ENCODE results near the gene SOWAHA. TPM values are rescaled to one million over a fixed set of nuclear protein-coding genes. Genes with fewer than 3 reads are reported as not detected.

The SOWAHA gene
- total and polyA plus RNA-seq, 2 donors (not counting 3 experiments of a cell fraction or from before 2014, with no cell fraction given), result not detected

- H3K36me3 ChIP-seq (ENCODE audit: control insufficient read depth in 2 of 2, extremely low read depth in 1 of 2, insufficient read depth in 2 of 2, low read length in 2 of 2), result no peaks in the 10 kb centered on the region
- DNase-seq (ENCODE audit: low read depth, low spot score) (no peak), FAIRE-seq (no peak)
- no peaks in the 10 kb centered on the region for H3K9me3 ChIP-seq (replicated peaks; ENCODE audit: control insufficient read depth, insufficient read depth, low read length)
- no peak overlapping the region for H2AFZ ChIP-seq (ENCODE audit: low read depth, low read length)
- ChIA-PET POLR2A (no interaction called here), CTCF (interaction anchor here (1.0 to 1.1 kb wide), 2 partner anchors 10 to 16 kb away, joined by 3 read pairs; partner anchors contain the start of genes GDF9 and UQCRQ)
- H3K4me3 ChIP-seq (replicated peaks in 1 of 3; ENCODE audit: insufficient read depth in 1 of 3, low read depth in 1 of 3, low read length in 3 of 3), result no peak overlapping the region
- intact Hi-C loops (cut with micrococcal nuclease), result no loop called here
- no peak overlapping the region for H3K9ac ChIP-seq (replicated peaks; ENCODE audit: extremely low read depth, insufficient read depth, low read length)
- no peaks in the 10 kb centered on the region for H3K4me1 ChIP-seq (ENCODE audit: control insufficient read depth, extremely low read depth, insufficient read depth, low read length)
- H4K20me1 ChIP-seq (replicated peaks; ENCODE audit: control insufficient read depth, extremely low read depth, insufficient read depth, low read length), result no peaks in the 10 kb centered on the region
- dilution Hi-C loops (cut with MboI; ENCODE audit: extremely low pct_ligation_motif_present, low sequenced_read_pairs), result no loop called here
- no peak for TF ChIP-seq MAX (IDR thresholded peaks at IDR 0.05; ENCODE audit: insufficient read depth, insufficient read length)
- TF ChIP-seq FOS (IDR thresholded peaks at IDR 0.05; ENCODE audit: borderline replicate concordance, insufficient read depth, low read length), result no peak
- no peak for TF ChIP-seq GATA2 (IDR thresholded peaks at IDR 0.05; ENCODE audit: insufficient read depth, insufficient read length, low read depth, low read length)
- TF ChIP-seq POLR2A (IDR thresholded peaks at IDR 0.05; ENCODE audit: low read depth, low read length), result no peak
- no peak for TF ChIP-seq POLR2AphosphoS5 (IDR thresholded peaks at IDR 0.05; ENCODE audit: insufficient read depth, low read depth, low read length)
- H3K79me2 ChIP-seq (ENCODE audit: control insufficient read depth, insufficient read depth, low read length), result no peaks in the 10 kb centered on the region
- no TSS peak for BruUV-seq (replicated peaks)
- H3K9me1 ChIP-seq (replicated peaks; ENCODE audit: control insufficient read depth, extremely low read depth, insufficient read depth, low read length), result no peaks in the 10 kb centered on the region
- H3K4me2 ChIP-seq (ENCODE audit: insufficient read depth, low read length), result no peak overlapping the region
- H3K27ac ChIP-seq (ENCODE audit: insufficient read depth, low read depth, low read length), result no peak overlapping the region
- H3K27me3 ChIP-seq (ENCODE audit: control insufficient read depth in 2 of 2, insufficient read depth in 2 of 2, low read length in 2 of 2), result no peaks in the 10 kb centered on the region
Measured at GRCh38 chr5:132850066-132850465, 37.0 kb downstream of the SOWAHA start.

GRCh38 chr5:132853323-132853722 is 40.2 kb downstream of the SOWAHA start:
- Histone ChIP-seq H3K4me3 (replicated peaks in 1 of 3; ENCODE audit: insufficient read depth in 1 of 3, low read depth in 1 of 3, low read length in 3 of 3) (no peak overlapping the region), H3K27me3 (ENCODE audit: control insufficient read depth in 2 of 2, insufficient read depth in 2 of 2, low read length in 2 of 2) (no peaks in the 10 kb centered on the region), H3K9me3 (replicated peaks; ENCODE audit: control insufficient read depth, insufficient read depth, low read length) (no peaks in the 10 kb centered on the region), H3K36me3 (ENCODE audit: control insufficient read depth in 2 of 2, extremely low read depth in 1 of 2, insufficient read depth in 2 of 2, low read length in 2 of 2) (no peaks in the 10 kb centered on the region), H3K9me1 (replicated peaks; ENCODE audit: control insufficient read depth, extremely low read depth, insufficient read depth, low read length) (no peaks in the 10 kb centered on the region), H3K4me1 (ENCODE audit: control insufficient read depth, extremely low read depth, insufficient read depth, low read length) (no peaks in the 10 kb centered on the region), H2AFZ (ENCODE audit: low read depth, low read length) (no peak overlapping the region), H3K9ac (replicated peaks; ENCODE audit: extremely low read depth, insufficient read depth, low read length) (no peak overlapping the region), H3K4me2 (ENCODE audit: insufficient read depth, low read length) (no peak overlapping the region), H3K27ac (ENCODE audit: insufficient read depth, low read depth, low read length) (no peak overlapping the region), H3K79me2 (ENCODE audit: control insufficient read depth, insufficient read depth, low read length) (no peaks in the 10 kb centered on the region), H4K20me1 (replicated peaks; ENCODE audit: control insufficient read depth, extremely low read depth, insufficient read depth, low read length) (no peaks in the 10 kb centered on the region)
- BruUV-seq (replicated peaks), result no TSS peak
- peak; percentile 66 for FAIRE-seq
- intact Hi-C loops (cut with micrococcal nuclease) (no loop called here), dilution Hi-C loops (cut with MboI; ENCODE audit: extremely low pct_ligation_motif_present, low sequenced_read_pairs) (no loop called here)
- TF ChIP-seq CTCF (IDR thresholded peaks at IDR 0.05; ENCODE audit: extremely low read depth in 1 of 2, insufficient read depth in 1 of 2, low read depth in 1 of 2, low read length in 2 of 2), result no peak
- no peak for TF ChIP-seq EZH2 (IDR thresholded peaks at IDR 0.05; ENCODE audit: borderline replicate concordance, low read depth, low read length, severe bottlenecking)
- no peak for TF ChIP-seq POLR2AphosphoS5 (IDR thresholded peaks at IDR 0.05; ENCODE audit: insufficient read depth, low read depth, low read length)
- TF ChIP-seq MYC (IDR thresholded peaks at IDR 0.05; ENCODE audit: low read depth, low read length), result no peak
- TF ChIP-seq MAX (IDR thresholded peaks at IDR 0.05; ENCODE audit: insufficient read depth, insufficient read length), result no peak
- no peak for TF ChIP-seq POLR2A (IDR thresholded peaks at IDR 0.05; ENCODE audit: low read depth, low read length)
- TF ChIP-seq JUN (IDR thresholded peaks at IDR 0.05; ENCODE audit: borderline replicate concordance, insufficient read depth, insufficient read length, low read depth), result no peak
- TF ChIP-seq FOS (IDR thresholded peaks at IDR 0.05; ENCODE audit: borderline replicate concordance, insufficient read depth, low read length), result no peak
- no peak for TF ChIP-seq GATA2 (IDR thresholded peaks at IDR 0.05; ENCODE audit: insufficient read depth, insufficient read length, low read depth, low read length)
- ChIA-PET POLR2A (no interaction called here), CTCF (interaction anchor here (0.9 to 2.2 kb wide), 4 partner anchors 10 to 30 kb away, joined by 3 to 13 read pairs (median 6); partner anchors contain the start of gene SHROOM1)
- DNase-seq (ENCODE audit: low read depth, low spot score), result no peak

Measured in endothelial cell of umbilical vein (primary cell).